ENCODE measurements around the gene MSRB2. TPM values are rescaled to one million over a fixed set of nuclear protein-coding genes. Genes with fewer than 3 reads are reported as not detected.
"Not testable (repeated sequence)": the region's sequence is repeated elsewhere in the genome, so short reads cannot be mapped to it uniquely, and the experiment has no call there.

Gene MSRB2
- total and polyA plus RNA-seq, 3 experiments from 2014 or later = 3.2 to 12.6 (median 4.3) TPM

GRCh38 chr10:23065181-23065948, 30.0 kb upstream of the MSRB2 start:
- Mint-ChIP-seq H3K27ac (no peak overlapping the region), H3K4me3 (no peak overlapping the region)
- POLR2A ChIA-PET = no interaction called here

GRCh38 chr10:23067337-23067736, 28.0 kb upstream of the MSRB2 start:
- Histone ChIP-seq H3K27ac (ENCODE audit: low read depth, low read length) (no peak overlapping the region), H3K9me3 (ENCODE audit: low read length) (no peaks in the 10 kb centered on the region), H3K36me3 (ENCODE audit: insufficient read depth, low read length) (no peaks in the 10 kb centered on the region), H3K4me1 (ENCODE audit: insufficient read depth, low read length) (no peaks in the 10 kb centered on the region), H3K4me3 (ENCODE audit: low read length) (no peak overlapping the region), H3K27me3 (ENCODE audit: insufficient read depth, low read length, poor library complexity, severe bottlenecking) (no peaks in the 10 kb centered on the region)
- Mint-ChIP-seq H3K36me3 (no peaks in the 10 kb centered on the region), H3K27me3 (peaks cover 9 to 13% of the 10 kb centered on the region in 2 donors), H3K4me1 (peaks cover 2 to 6% (median 5%) of the 10 kb centered on the region in 3 donors), H3K9me3 (no peaks in the 10 kb centered on the region), H3K27ac (no peak overlapping the region), H3K4me3 (no peak overlapping the region)
- no peak for DNase-seq
- POLR2A ChIA-PET = no interaction called here
- CTCF ChIA-PET = no interaction called here

More at GRCh38 chr10:23065181-23065948, 30.0 kb upstream of the MSRB2 start:
- H3K27ac ChIP-seq (ENCODE audit: low read depth, low read length) = no peak overlapping the region
- H3K4me1 ChIP-seq (ENCODE audit: insufficient read depth, low read length) = no peaks in the 10 kb centered on the region
- no peaks in the 10 kb centered on the region for H3K27me3 ChIP-seq (ENCODE audit: insufficient read depth, low read length, poor library complexity, severe bottlenecking)
- CTCF ChIA-PET = interaction anchor here (1.1 to 1.6 kb wide), 2 partner anchors 1071 to 1073 kb away, joined by 4 read pairs; no protein-coding TSS in a partner anchor
- no peaks in the 10 kb centered on the region for H3K36me3 Mint-ChIP-seq
- H3K36me3 ChIP-seq (ENCODE audit: insufficient read depth, low read length) = no peaks in the 10 kb centered on the region
- H3K9me3 ChIP-seq (ENCODE audit: low read length) = no peaks in the 10 kb centered on the region
- DNase-seq = no peak
- peaks cover 14 to 19% of the 10 kb centered on the region in 2 donors for H3K27me3 Mint-ChIP-seq
- H3K4me1 Mint-ChIP-seq = peaks cover 2 to 6% (median 5%) of the 10 kb centered on the region in 3 donors
- peaks cover 0 to 3% (median 0%) of the 10 kb centered on the region in 5 donors for H3K9me3 Mint-ChIP-seq
- H3K4me3 ChIP-seq (ENCODE audit: low read length) = no peak overlapping the region

GRCh38 chr10:23067939-23068775, 27.2 kb upstream of the MSRB2 start:
- CTCF ChIA-PET = no interaction called here
- H3K4me1 Mint-ChIP-seq = peaks cover 2 to 6% (median 5%) of the 10 kb centered on the region in 3 donors

GRCh38 chr10:23069019-23069815, 26.2 kb upstream of the MSRB2 start:
- Histone ChIP-seq H3K36me3 (ENCODE audit: insufficient read depth, low read length) (no peaks in the 10 kb centered on the region), H3K9me3 (ENCODE audit: low read length) (no peaks in the 10 kb centered on the region), H3K4me3 (ENCODE audit: low read length) (no peak overlapping the region), H3K27me3 (ENCODE audit: insufficient read depth, low read length, poor library complexity, severe bottlenecking) (no peaks in the 10 kb centered on the region), H3K4me1 (ENCODE audit: insufficient read depth, low read length) (no peaks in the 10 kb centered on the region), H3K27ac (ENCODE audit: low read depth, low read length) (no peak overlapping the region)
- Mint-ChIP-seq H3K9me3 (no peaks in the 10 kb centered on the region), H3K4me1 (peaks cover 2 to 6% (median 5%) of the 10 kb centered on the region in 3 donors), H3K36me3 (no peaks in the 10 kb centered on the region), H3K27me3 (peaks cover 9 to 21% of the 10 kb centered on the region in 2 donors), H3K4me3 (no peak overlapping the region), H3K27ac (peak overlapping the region in 1 of 8 donors; percentile 4)
- no peak for DNase-seq
- CTCF ChIA-PET = no interaction called here
- POLR2A ChIA-PET = no interaction called here

More at GRCh38 chr10:23067939-23068775, 27.2 kb upstream of the MSRB2 start:
- Histone ChIP-seq H3K27ac (ENCODE audit: low read depth, low read length) (no peak overlapping the region), H3K36me3 (ENCODE audit: insufficient read depth, low read length) (no peaks in the 10 kb centered on the region), H3K27me3 (ENCODE audit: insufficient read depth, low read length, poor library complexity, severe bottlenecking) (no peaks in the 10 kb centered on the region), H3K4me1 (ENCODE audit: insufficient read depth, low read length) (no peaks in the 10 kb centered on the region), H3K4me3 (ENCODE audit: low read length) (no peak overlapping the region), H3K9me3 (ENCODE audit: low read length) (no peaks in the 10 kb centered on the region)
- H3K27ac Mint-ChIP-seq = no peak overlapping the region
- H3K9me3 Mint-ChIP-seq = no peaks in the 10 kb centered on the region
- H3K4me3 Mint-ChIP-seq = no peak overlapping the region
- peaks cover 9 to 17% of the 10 kb centered on the region in 2 donors for H3K27me3 Mint-ChIP-seq
- peak; percentile 36 to 67 (median 47) for DNase-seq
- H3K36me3 Mint-ChIP-seq = no peaks in the 10 kb centered on the region
- POLR2A ChIA-PET = no interaction called here

- H3K27ac Mint-ChIP-seq; H3K27me3 ChIP-seq (ENCODE audit: insufficient read depth, low read length, poor library complexity, severe bottlenecking); H3K4me1 ChIP-seq (ENCODE audit: insufficient read depth, low read length); H3K27ac ChIP-seq (ENCODE audit: low read depth, low read length); H3K9me3 Mint-ChIP-seq; H3K4me3 Mint-ChIP-seq; DNase-seq; H3K4me1 Mint-ChIP-seq; H3K9me3 ChIP-seq (ENCODE audit: low read length); H3K4me3 ChIP-seq (ENCODE audit: low read length); POLR2A ChIA-PET; H3K36me3 Mint-ChIP-seq; H3K36me3 ChIP-seq (ENCODE audit: insufficient read depth, low read length): not testable (repeated sequence)
- H3K27me3 Mint-ChIP-seq = peaks cover 7 to 27% of the 10 kb centered on the region in 2 donors
- CTCF ChIA-PET = interaction anchor here (1.3 kb wide), 1 partner anchor 15 kb away, joined by 3 read pairs; no protein-coding TSS in a partner anchor
Observed at GRCh38 chr10:23070092-23070912, 25.1 kb upstream of the MSRB2 start.

GRCh38 chr10:23070913-23071218, 24.5 kb upstream of the MSRB2 start:
- no peak for DNase-seq
- Mint-ChIP-seq H3K27me3 (peaks cover 7 to 30% of the 10 kb centered on the region in 2 donors), H3K27ac (no peak overlapping the region), H3K4me3 (no peak overlapping the region), H3K4me1 (peaks cover 2 to 6% (median 5%) of the 10 kb centered on the region in 3 donors), H3K36me3 (no peaks in the 10 kb centered on the region), H3K9me3 (no peaks in the 10 kb centered on the region)
- no peak overlapping the region for H3K4me3 ChIP-seq (ENCODE audit: low read length)
- no peaks in the 10 kb centered on the region for H3K9me3 ChIP-seq (ENCODE audit: low read length)
- H3K27ac ChIP-seq (ENCODE audit: low read depth, low read length) = no peak overlapping the region
- ChIA-PET CTCF (interaction anchor here (1.3 kb wide), 1 partner anchor 15 kb away, joined by 3 read pairs; no protein-coding TSS in a partner anchor), POLR2A (no interaction called here)
- H3K27me3 ChIP-seq (ENCODE audit: insufficient read depth, low read length, poor library complexity, severe bottlenecking) = no peaks in the 10 kb centered on the region
- H3K4me1 ChIP-seq (ENCODE audit: insufficient read depth, low read length) = no peaks in the 10 kb centered on the region
- no peaks in the 10 kb centered on the region for H3K36me3 ChIP-seq (ENCODE audit: insufficient read depth, low read length)

GRCh38 chr10:23072593-23072992, 22.8 kb upstream of the MSRB2 start:
- POLR2A ChIA-PET; H3K27ac Mint-ChIP-seq; DNase-seq; H3K9me3 ChIP-seq (ENCODE audit: low read length); CTCF ChIA-PET; H3K4me1 Mint-ChIP-seq; H3K27me3 ChIP-seq (ENCODE audit: insufficient read depth, low read length, poor library complexity, severe bottlenecking); H3K36me3 Mint-ChIP-seq; H3K4me1 ChIP-seq (ENCODE audit: insufficient read depth, low read length); H3K4me3 Mint-ChIP-seq; H3K27ac ChIP-seq (ENCODE audit: low read depth, low read length); H3K4me3 ChIP-seq (ENCODE audit: low read length); H3K36me3 ChIP-seq (ENCODE audit: insufficient read depth, low read length); H3K9me3 Mint-ChIP-seq: not testable (repeated sequence)
- peaks cover 14 to 45% of the 10 kb centered on the region in 2 donors for H3K27me3 Mint-ChIP-seq
